ENCODE data around the gene PHYKPL.

The PHYKPL gene

GRCh38 chr5:178234121-178234749, 1.6 kb upstream of the PHYKPL start:
- peaks cover 32% of the 10 kb centered on the region for H3K79me2 ChIP-seq (ENCODE audit: insufficient read depth, low read length)
- H4K20me1 ChIP-seq (ENCODE audit: insufficient read depth, low read length), result peaks cover 28% of the 10 kb centered on the region
- ATAC-seq (ENCODE audit: insufficient read depth, low read depth), result no peak
- H3K27me3 ChIP-seq (ENCODE audit: insufficient read depth, low read length, poor library complexity), result no peaks in the 10 kb centered on the region
- TF ChIP-seq CTCF (IDR thresholded peaks at IDR 0.05; ENCODE audit: borderline replicate concordance, extremely low read depth, low read length, poor library complexity, severe bottlenecking) (no peak), EZH2 (IDR thresholded peaks at IDR 0.05; ENCODE audit: borderline replicate concordance, low read depth, low read length, severe bottlenecking) (no peak)
- H2AFZ ChIP-seq (ENCODE audit: low read depth, low read length), result no peak overlapping the region
- H3K4me2 ChIP-seq (ENCODE audit: insufficient read depth, low read length), result no peak overlapping the region
- H3K36me3 ChIP-seq (ENCODE audit: insufficient read depth, low read length), result peaks cover 29% of the 10 kb centered on the region
- no peak overlapping the region for H3K4me3 ChIP-seq (ENCODE audit: low read depth in 1 of 2, low read length in 2 of 2)
- no peak for DNase-seq
- no peaks in the 10 kb centered on the region for H3K9me3 ChIP-seq (ENCODE audit: insufficient read depth, low read length, severe bottlenecking)
- no peak overlapping the region for H3K27ac ChIP-seq (ENCODE audit: low read length)
- H3K9ac ChIP-seq (ENCODE audit: low read depth, low read length), result no peak overlapping the region
- H3K4me1 ChIP-seq (ENCODE audit: insufficient read depth, low read length), result peaks cover 37% of the 10 kb centered on the region

GRCh38 chr5:178232920-178233429, 373 bp upstream of the PHYKPL start:
- ATAC-seq (ENCODE audit: insufficient read depth, low read depth) (no peak), DNase-seq (no peak)
- H3K4me1 ChIP-seq (ENCODE audit: insufficient read depth, low read length), result peaks cover 34% of the 10 kb centered on the region
- H4K20me1 ChIP-seq (ENCODE audit: insufficient read depth, low read length), result peaks cover 38% of the 10 kb centered on the region
- peak overlapping the region; percentile 96 for H3K4me2 ChIP-seq (ENCODE audit: insufficient read depth, low read length)
- H3K27me3 ChIP-seq (ENCODE audit: insufficient read depth, low read length, poor library complexity), result no peaks in the 10 kb centered on the region
- H3K9ac ChIP-seq (ENCODE audit: low read depth, low read length), result peak overlapping the region; percentile 96
- H3K27ac ChIP-seq (ENCODE audit: low read length), result peak overlapping the region; percentile 84
- H2AFZ ChIP-seq (ENCODE audit: low read depth, low read length), result peak overlapping the region; percentile 80
- H3K36me3 ChIP-seq (ENCODE audit: insufficient read depth, low read length), result peaks cover 42% of the 10 kb centered on the region
- H3K79me2 ChIP-seq (ENCODE audit: insufficient read depth, low read length), result peaks cover 40% of the 10 kb centered on the region
- no peak for TF ChIP-seq EZH2 (IDR thresholded peaks at IDR 0.05; ENCODE audit: borderline replicate concordance, low read depth, low read length, severe bottlenecking)
- no peak for TF ChIP-seq CTCF (IDR thresholded peaks at IDR 0.05; ENCODE audit: borderline replicate concordance, extremely low read depth, low read length, poor library complexity, severe bottlenecking)
- peak overlapping the region; percentile 97 to 99 for H3K4me3 ChIP-seq (ENCODE audit: low read depth in 1 of 2, low read length in 2 of 2)
- H3K9me3 ChIP-seq (ENCODE audit: insufficient read depth, low read length, severe bottlenecking), result no peaks in the 10 kb centered on the region

DNA sequence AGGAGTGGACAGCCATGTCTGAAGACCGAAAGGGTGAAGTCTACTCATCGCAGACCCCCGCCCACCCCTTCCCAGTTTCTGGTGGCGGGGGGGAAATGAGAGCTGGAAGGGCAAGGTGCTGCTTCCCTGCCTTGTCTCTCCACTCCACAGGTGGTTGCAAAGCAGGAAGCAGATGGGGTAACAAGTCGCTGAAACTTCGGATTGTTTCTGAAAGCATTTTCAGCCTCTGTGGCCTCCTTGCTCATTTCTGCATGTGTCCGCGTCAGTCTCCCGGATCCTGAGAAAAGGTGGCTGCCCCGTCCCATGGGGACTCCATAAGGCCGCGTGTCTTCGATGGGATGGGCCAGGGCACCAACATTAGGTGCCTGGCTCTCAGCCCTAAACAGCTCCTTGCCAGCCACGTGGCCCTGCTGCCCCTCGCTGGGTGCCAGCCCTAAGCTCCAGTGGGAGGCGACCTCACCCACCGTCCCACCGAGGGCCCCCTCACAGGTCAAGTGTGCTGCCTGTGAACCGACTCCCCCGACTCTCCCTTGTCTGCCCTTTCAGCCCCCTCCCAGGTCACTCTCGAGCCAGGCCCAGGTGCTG, 971 bp downstream of the PHYKPL start:
- Histone ChIP-seq H3K9ac (ENCODE audit: low read depth, low read length) (peak overlapping the region; percentile 96), H3K27ac (ENCODE audit: low read length) (peak overlapping the region; percentile 84), H3K79me2 (ENCODE audit: insufficient read depth, low read length) (peaks cover 45% of the 10 kb centered on the region), H3K4me3 (ENCODE audit: low read depth in 1 of 2, low read length in 2 of 2) (peak overlapping the region; percentile 97 to 99), H3K4me1 (ENCODE audit: insufficient read depth, low read length) (peaks cover 34% of the 10 kb centered on the region), H2AFZ (ENCODE audit: low read depth, low read length) (peak overlapping the region; percentile 80), H3K36me3 (ENCODE audit: insufficient read depth, low read length) (peaks cover 55% of the 10 kb centered on the region), H3K9me3 (ENCODE audit: insufficient read depth, low read length, severe bottlenecking) (no peaks in the 10 kb centered on the region), H3K27me3 (ENCODE audit: insufficient read depth, low read length, poor library complexity) (no peaks in the 10 kb centered on the region), H3K4me2 (ENCODE audit: insufficient read depth, low read length) (peak overlapping the region; percentile 96), H4K20me1 (ENCODE audit: insufficient read depth, low read length) (peaks cover 46% of the 10 kb centered on the region)
- ATAC-seq (ENCODE audit: insufficient read depth, low read depth), result no peak
- TF ChIP-seq CTCF (IDR thresholded peaks at IDR 0.05; ENCODE audit: borderline replicate concordance, extremely low read depth, low read length, poor library complexity, severe bottlenecking) (no peak), EZH2 (IDR thresholded peaks at IDR 0.05; ENCODE audit: borderline replicate concordance, low read depth, low read length, severe bottlenecking) (no peak)
- DNase-seq, result no peak
